Activated CD4-positive, alpha-beta T cell treated with anti-CD3 and anti-CD28 coated beads for 36 hours (primary cell): Measurements from ENCODE around the gene TOR4A. TPM values are rescaled to one million over a fixed set of nuclear protein-coding genes. Genes with fewer than 3 reads are reported as not detected.
"Not testable (repeated sequence)": the region's sequence is repeated elsewhere in the genome, so short reads cannot be mapped to it uniquely, and the experiment has no call there.

ENCODE experiments used
- ATAC-seq: fragments of 200-7000 bp; cut with Tn5 transposase; one replicate; pipeline ENCODE4 v1.10.0; 2021; ENCODE audit warnings: mild to moderate bottlenecking, moderate library complexity
- CTCF ChIA-PET: fragments of 350-600 bp; sonication (Branson Sonifier 250); formaldehyde crosslinking; loops from one replicate; lab custom pipeline; 2021; ENCODE audit warnings: antibody characterized with exemption; lab: Charles Lee
- POLR2A ChIA-PET: fragments of 350-600 bp; sonication (Branson Sonifier 250); formaldehyde crosslinking; loops from one replicate; lab custom pipeline; 2021; ENCODE audit warnings: antibody characterized with exemption, inconsistent platforms; lab: Charles Lee
- DNase-seq: peaks from one replicate; pipeline ENCODE4 v3.0.0-alpha.2; 2020
- H3K27ac Mint-ChIP-seq: one replicate; pipeline ENCODE4 v1.8.0; 2021; ENCODE audit warnings: mixed read lengths
- H3K27me3 Mint-ChIP-seq: one replicate; pipeline ENCODE4 v1.8.0; 2021; ENCODE audit warnings: mixed read lengths
- H3K36me3 Mint-ChIP-seq: one replicate; pipeline ENCODE4 v1.8.0; 2021; ENCODE audit warnings: low read depth, mixed read lengths
- H3K4me1 Mint-ChIP-seq: one replicate; pipeline ENCODE4 v1.8.0; 2021; ENCODE audit warnings: mixed read lengths
- H3K4me3 Mint-ChIP-seq: one replicate; pipeline ENCODE4 v1.8.0; 2021; ENCODE audit warnings: mild to moderate bottlenecking, moderate library complexity, mixed read lengths
- H3K9me3 Mint-ChIP-seq: one replicate; pipeline ENCODE4 v1.8.0; 2021; ENCODE audit warnings: low read depth, mixed read lengths
- intact Hi-C, 2 experiments: fragments of 100-400 bp; cut with DNase I in 1 of 2; cut with micrococcal nuclease in 1 of 2; formaldehyde crosslinking; loops; one replicate each; pipeline versions ENCODE4 v1.14.2 to v1.15.1; 2022 to 2024; cut with DNase I, micrococcal nuclease
- total RNA-seq, 2 experiments: library from RNA; stranded (reverse); gene quantifications; one replicate each; pipeline ENCODE4 v1.2.3, GENCODE V29; 2021

Gene TOR4A
- total RNA-seq, 2 experiments from 2014 or later, result 2.6 to 3.4 TPM

- no peak overlapping the region for H3K27ac Mint-ChIP-seq
- H3K4me1 Mint-ChIP-seq, result peaks cover 27% of the 10 kb centered on the region
- intact Hi-C loops, result loop anchor here (1.0 to 2.0 kb wide), 7 partner anchors 17 to 757 kb away; partner anchors contain the start of genes ANAPC2 (in 1 of the 2), MAN1B1 (in 1 of the 2), NDOR1 (in 1 of the 2) and PAXX (in 1 of the 2)
- H3K4me3 Mint-ChIP-seq, result peak overlapping the region; percentile 83
- ChIA-PET POLR2A (interaction anchor here (0.6 to 1.7 kb wide), 14 partner anchors 13 to 362 kb away, joined by 3 to 13 read pairs (median 4); partner anchors contain the start of genes FBXW5, MAN1B1, NELFB and RNF208), CTCF (interaction anchor here (0.9 to 1.8 kb wide), 5 partner anchors 13 to 145 kb away, joined by 3 to 8 read pairs (median 6); partner anchors contain the start of genes CYSRT1 and RNF224)
- no peaks in the 10 kb centered on the region for H3K9me3 Mint-ChIP-seq
- peaks cover 27% of the 10 kb centered on the region for H3K36me3 Mint-ChIP-seq
- peak; percentile 16 for ATAC-seq
- DNase-seq, result peak; percentile 79
- H3K27me3 Mint-ChIP-seq, result no peaks in the 10 kb centered on the region
Observed at GRCh38 chr9:137240318-137240840, 37.1 kb upstream of the TOR4A start.

- Mint-ChIP-seq H3K4me3 (peak within 1 kb of the TSS; percentile 83), H3K27me3 (no peaks in the 10 kb centered on the region), H3K9me3 (no peaks in the 10 kb centered on the region), H3K4me1 (peaks cover 27% of the 10 kb centered on the region), H3K27ac (peak within 1 kb of the TSS; percentile 87), H3K36me3 (peaks cover 27% of the 10 kb centered on the region)
- CTCF ChIA-PET, result interaction anchor here (0.6 to 1.7 kb wide), 8 partner anchors 13 to 418 kb away, joined by 3 to 8 read pairs (median 4); partner anchors contain the start of genes CYSRT1, MAN1B1 and RNF224
- POLR2A ChIA-PET, result interaction anchor here (0.6 to 1.7 kb wide), 14 partner anchors 13 to 362 kb away, joined by 3 to 13 read pairs (median 3); partner anchors contain the start of genes FBXW5, MAN1B1, NELFB and RNF208
- intact Hi-C loops, result loop anchor here (1.0 to 2.0 kb wide), 18 partner anchors 14 to 758 kb away; partner anchors contain the start of genes NDOR1 (in 2 of the 2), NELFB (in 2 of the 2), TMEM203 (in 2 of the 2) and ANAPC2 (in 1 of the 2)
- DNase-seq (peak; percentile 98), ATAC-seq (peak; percentile 84)
Observed at GRCh38 chr9:137240841-137241489, 36.6 kb upstream of the TOR4A start, which contains the start of gene TUBB4B. TSS of gene TUBB4B (plus strand) at chr9:137241287. CDS start at chr9:137241361, 74 bp downstream.

GRCh38 chr9:137241490-137242268 lies 35.8 kb upstream of the TOR4A start:
- Mint-ChIP-seq H3K4me1 (peaks cover 26% of the 10 kb centered on the region), H3K27me3 (no peaks in the 10 kb centered on the region), H3K4me3 (peak overlapping the region; percentile 83), H3K36me3 (peaks cover 27% of the 10 kb centered on the region), H3K27ac (peak overlapping the region; percentile 47), H3K9me3 (no peaks in the 10 kb centered on the region)
- DNase-seq, result peak; percentile 84
- CTCF ChIA-PET, result interaction anchor here (0.6 to 1.5 kb wide), 6 partner anchors 13 to 418 kb away, joined by 3 to 8 read pairs (median 3); partner anchors contain the start of genes MAN1B1 and RNF224
- intact Hi-C loops, result loop anchor here (1.0 to 2.0 kb wide), 13 partner anchors 14 to 540 kb away; partner anchors contain the start of genes NDOR1 (in 2 of the 2), NELFB (in 2 of the 2), TMEM203 (in 2 of the 2) and EXD3 (in 1 of the 2)
- POLR2A ChIA-PET, result interaction anchor here (0.6 to 3.6 kb wide), 8 partner anchors 12 to 361 kb away, joined by 3 to 31 read pairs (median 5); partner anchors contain the start of genes MAN1B1, NELFB and RNF208
- ATAC-seq, result peak; percentile 13

GRCh38 chr9:137242269-137243203 lies 35.0 kb upstream of the TOR4A start:
- ChIA-PET POLR2A (interaction anchor here (0.6 to 3.6 kb wide), 3 partner anchors 12 to 42 kb away, joined by 3 to 31 read pairs (median 3); partner anchors contain the start of genes NELFB and TPRN), CTCF (interaction anchor here (0.7 to 0.8 kb wide), 2 partner anchors 12 to 48 kb away, joined by 3 read pairs; no protein-coding TSS in a partner anchor)
- ATAC-seq (no peak), DNase-seq (no peak)
- H3K36me3 Mint-ChIP-seq, result peaks cover 27% of the 10 kb centered on the region
- H3K4me3 Mint-ChIP-seq, result peak overlapping the region; percentile 83
- H3K9me3 Mint-ChIP-seq, result no peaks in the 10 kb centered on the region
- H3K4me1 Mint-ChIP-seq, result peaks cover 23% of the 10 kb centered on the region
- peak overlapping the region; percentile 58 for H3K27ac Mint-ChIP-seq
- intact Hi-C loops, result no loop called here
- H3K27me3 Mint-ChIP-seq, result no peaks in the 10 kb centered on the region

DNA sequence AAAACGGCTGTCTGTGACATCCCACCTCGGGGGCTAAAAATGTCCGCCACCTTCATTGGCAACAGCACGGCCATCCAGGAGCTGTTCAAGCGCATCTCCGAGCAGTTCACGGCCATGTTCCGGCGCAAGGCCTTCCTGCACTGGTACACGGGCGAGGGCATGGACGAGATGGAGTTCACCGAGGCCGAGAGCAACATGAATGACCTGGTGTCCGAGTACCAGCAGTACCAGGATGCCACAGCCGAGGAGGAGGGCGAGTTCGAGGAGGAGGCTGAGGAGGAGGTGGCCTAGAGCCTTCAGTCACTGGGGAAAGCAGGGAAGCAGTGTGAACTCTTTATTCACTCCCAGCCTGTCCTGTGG lies 34.3 kb upstream of the TOR4A start:
- DNase-seq, H3K27me3 Mint-ChIP-seq, H3K27ac Mint-ChIP-seq, H3K4me3 Mint-ChIP-seq, intact Hi-C loops, H3K9me3 Mint-ChIP-seq, CTCF ChIA-PET, ATAC-seq: not testable (repeated sequence)
- H3K4me1 Mint-ChIP-seq, result peaks cover 23% of the 10 kb centered on the region
- peaks cover 27% of the 10 kb centered on the region for H3K36me3 Mint-ChIP-seq
- POLR2A ChIA-PET, result interaction anchor here (1.1 to 3.6 kb wide), 2 partner anchors 11 to 42 kb away, joined by 3 to 31 read pairs; partner anchors contain the start of genes NELFB and TPRN

DNA sequence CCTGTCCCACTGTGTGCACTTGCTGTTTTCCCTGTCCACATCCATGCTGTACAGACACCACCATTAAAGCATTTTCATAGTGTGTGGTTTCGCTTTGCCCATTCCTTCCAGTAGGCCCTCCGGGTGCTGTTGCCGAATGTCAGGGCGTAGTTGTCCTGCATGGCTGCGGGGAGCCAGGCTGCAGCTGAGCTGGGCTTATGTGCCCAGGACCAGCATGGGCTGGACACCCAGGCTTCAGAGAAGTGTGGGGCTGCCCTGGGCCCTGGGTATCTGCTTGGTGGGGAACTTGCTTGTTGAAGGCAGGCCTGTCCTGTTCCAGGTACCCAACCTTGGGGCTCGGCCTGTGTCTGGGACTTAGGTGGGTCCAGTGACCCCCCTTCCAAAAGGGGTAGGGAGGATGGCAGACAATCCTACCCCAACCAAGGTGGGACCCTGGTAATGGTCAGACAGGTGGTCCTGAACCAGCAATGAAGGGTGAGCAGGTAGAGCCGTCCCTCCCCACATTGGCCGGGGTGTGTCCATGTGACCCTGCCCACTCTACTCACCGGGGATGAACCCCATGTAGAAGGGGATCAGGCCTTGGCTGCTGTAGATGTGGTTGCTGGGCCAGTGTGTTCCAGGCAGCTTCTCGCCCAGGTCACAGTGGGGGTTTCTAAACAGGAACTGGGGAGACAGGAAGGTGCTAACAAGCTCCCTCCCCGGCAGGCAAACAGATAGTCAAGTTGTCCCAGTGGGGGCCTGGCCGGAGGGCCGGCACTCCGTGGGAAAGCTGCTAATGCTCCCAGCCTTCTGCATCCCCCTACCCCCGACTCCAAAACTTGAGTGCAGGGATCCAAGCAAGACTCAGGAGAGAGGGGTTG lies 33.7 kb upstream of the TOR4A start:
- intact Hi-C loops, result no loop called here
- Mint-ChIP-seq H3K4me1 (peaks cover 20% of the 10 kb centered on the region), H3K36me3 (peaks cover 27% of the 10 kb centered on the region), H3K9me3 (no peaks in the 10 kb centered on the region), H3K4me3 (no peak overlapping the region), H3K27me3 (no peaks in the 10 kb centered on the region), H3K27ac (no peak overlapping the region)
- ChIA-PET CTCF (no interaction called here), POLR2A (interaction anchor here (0.6 to 3.6 kb wide), 5 partner anchors 8 to 546 kb away, joined by 3 to 31 read pairs (median 5); partner anchors contain the start of gene NELFB)
- DNase-seq, result no peak
- no peak for ATAC-seq

- Mint-ChIP-seq H3K4me3 (no peak overlapping the region), H3K27me3 (no peaks in the 10 kb centered on the region), H3K4me1 (peaks cover 16% of the 10 kb centered on the region), H3K36me3 (peaks cover 27% of the 10 kb centered on the region), H3K9me3 (no peaks in the 10 kb centered on the region), H3K27ac (no peak overlapping the region)
- ATAC-seq (no peak), DNase-seq (no peak)
- intact Hi-C loops, result no loop called here
- POLR2A ChIA-PET, result interaction anchor here (0.6 to 3.6 kb wide), 4 partner anchors 9 to 546 kb away, joined by 5 to 31 read pairs (median 5); partner anchors contain the start of gene NELFB
- CTCF ChIA-PET, result interaction anchor here (0.7 kb wide), 1 partner anchor 40 kb away, joined by 3 read pairs; no protein-coding TSS in a partner anchor
Observed at GRCh38 chr9:137244486-137245449, 32.8 kb upstream of the TOR4A start.
